ENCODE results near the gene KIAA1671. TPM values are rescaled to one million over a fixed set of nuclear protein-coding genes. Genes with fewer than 3 reads are reported as not detected.

KIAA1671 gene
- total RNA-seq, 1 experiment from 2014 or later: 18.6 TPM

- ATAC-seq: no peak
- Histone ChIP-seq H3K4me2 (ENCODE audit: low read length) (no peak overlapping the region), H2AFZ (ENCODE audit: low read length) (no peak overlapping the region), H3K9me2 (replicated peaks; ENCODE audit: low read length) (no peaks in the 10 kb centered on the region), H3K9me3 (ENCODE audit: low read length) (no peaks in the 10 kb centered on the region), H4K20me1 (ENCODE audit: low read length) (no peaks in the 10 kb centered on the region), H3K27ac (ENCODE audit: low read length) (no peak overlapping the region), H3K27me3 (ENCODE audit: low read length) (no peaks in the 10 kb centered on the region), H3K36me3 (ENCODE audit: low read depth, low read length) (no peaks in the 10 kb centered on the region), H3K79me2 (ENCODE audit: low read length) (no peaks in the 10 kb centered on the region), H3K9ac (ENCODE audit: low read length) (no peak overlapping the region), H3K4me1 (ENCODE audit: insufficient read depth, low read length) (no peaks in the 10 kb centered on the region), H3K4me3 (ENCODE audit: low read length) (no peak overlapping the region), H3F3A (ENCODE audit: low read length, unreplicated experiment) (no peaks in the 10 kb centered on the region)
- DNase-seq: no peak
- no TSS peak for BruUV-seq (replicated peaks)
- intact Hi-C loops (cut with micrococcal nuclease): no loop called here
- ChIA-PET POLR2A (ENCODE audit: unreplicated experiment) (no interaction called here), CTCF (no interaction called here)
- TF ChIP-seq EZH2phosphoT487 (IDR thresholded peaks at IDR 0.05; ENCODE audit: borderline replicate concordance, low read length) (no peak), CTCF (conservative IDR thresholded peaks at IDR 0.05; ENCODE audit: low read depth, low read length) (no peak), EZH2 (IDR thresholded peaks at IDR 0.05; ENCODE audit: low read length, unreplicated experiment) (no peak)
Measured at GRCh38 chr22:25146307-25146706, 193.8 kb downstream of the KIAA1671 start.

GRCh38 chr22:25146906-25147641 is 194.6 kb downstream of the KIAA1671 start:
- H3K27me3 ChIP-seq (ENCODE audit: low read length): no peaks in the 10 kb centered on the region
- no peaks in the 10 kb centered on the region for H4K20me1 ChIP-seq (ENCODE audit: low read length)
- no peak overlapping the region for H3K4me2 ChIP-seq (ENCODE audit: low read length)
- intact Hi-C loops (cut with micrococcal nuclease): no loop called here
- CTCF ChIA-PET: no interaction called here
- POLR2A ChIA-PET (ENCODE audit: unreplicated experiment): no interaction called here
- no peak overlapping the region for H3K9ac ChIP-seq (ENCODE audit: low read length)
- BruUV-seq (replicated peaks): no TSS peak
- no peaks in the 10 kb centered on the region for H3K9me2 ChIP-seq (replicated peaks; ENCODE audit: low read length)
- DNase-seq: no peak
- H3K4me1 ChIP-seq (ENCODE audit: insufficient read depth, low read length): no peaks in the 10 kb centered on the region
- no peak for TF ChIP-seq CTCF (conservative IDR thresholded peaks at IDR 0.05; ENCODE audit: low read depth, low read length)
- no peak for TF ChIP-seq EZH2 (IDR thresholded peaks at IDR 0.05; ENCODE audit: low read length, unreplicated experiment)
- no peak for TF ChIP-seq EZH2phosphoT487 (IDR thresholded peaks at IDR 0.05; ENCODE audit: borderline replicate concordance, low read length)
- H3K4me3 ChIP-seq (ENCODE audit: low read length): no peak overlapping the region
- ATAC-seq: no peak
- H3F3A ChIP-seq (ENCODE audit: low read length, unreplicated experiment): no peaks in the 10 kb centered on the region
- no peak overlapping the region for H3K27ac ChIP-seq (ENCODE audit: low read length)
- H2AFZ ChIP-seq (ENCODE audit: low read length): no peak overlapping the region
- no peaks in the 10 kb centered on the region for H3K9me3 ChIP-seq (ENCODE audit: low read length)
- no peaks in the 10 kb centered on the region for H3K36me3 ChIP-seq (ENCODE audit: low read depth, low read length)
- H3K79me2 ChIP-seq (ENCODE audit: low read length): no peaks in the 10 kb centered on the region

GRCh38 chr22:25147642-25147928 is 195.1 kb downstream of the KIAA1671 start:
- Histone ChIP-seq H3K4me2 (ENCODE audit: low read length) (no peak overlapping the region), H3K36me3 (ENCODE audit: low read depth, low read length) (no peaks in the 10 kb centered on the region), H3K79me2 (ENCODE audit: low read length) (no peaks in the 10 kb centered on the region), H3F3A (ENCODE audit: low read length, unreplicated experiment) (no peaks in the 10 kb centered on the region), H3K4me3 (ENCODE audit: low read length) (no peak overlapping the region), H3K27me3 (ENCODE audit: low read length) (no peaks in the 10 kb centered on the region), H3K9me2 (replicated peaks; ENCODE audit: low read length) (no peaks in the 10 kb centered on the region), H3K9me3 (ENCODE audit: low read length) (no peaks in the 10 kb centered on the region), H3K9ac (ENCODE audit: low read length) (no peak overlapping the region), H4K20me1 (ENCODE audit: low read length) (no peaks in the 10 kb centered on the region), H3K27ac (ENCODE audit: low read length) (no peak overlapping the region), H3K4me1 (ENCODE audit: insufficient read depth, low read length) (no peaks in the 10 kb centered on the region), H2AFZ (ENCODE audit: low read length) (no peak overlapping the region)
- DNase-seq (no peak), ATAC-seq (no peak)
- no TSS peak for BruUV-seq (replicated peaks)
- no peak for TF ChIP-seq EZH2 (IDR thresholded peaks at IDR 0.05; ENCODE audit: low read length, unreplicated experiment)
- no peak for TF ChIP-seq CTCF (conservative IDR thresholded peaks at IDR 0.05; ENCODE audit: low read depth, low read length)
- TF ChIP-seq EZH2phosphoT487 (IDR thresholded peaks at IDR 0.05; ENCODE audit: borderline replicate concordance, low read length): no peak
- intact Hi-C loops (cut with micrococcal nuclease): no loop called here
- ChIA-PET POLR2A (ENCODE audit: unreplicated experiment) (no interaction called here), CTCF (no interaction called here)
